Dermis blood vessel endothelial cell (primary cell): Measurements from ENCODE around the gene CHAF1A. TPM values are rescaled to one million over a fixed set of nuclear protein-coding genes. Genes with fewer than 3 reads are reported as not detected.

Experiments used
- DNase-seq: peaks from one replicate; pipeline ENCODE4 v3.0.0; 2010
- total RNA-seq: library from RNA; depleted of rRNA; stranded (reverse); fragments of >200 nt; gene quantifications from 2 replicates; pipeline ENCODE4 v1.2.3, GENCODE V29; 2014

The CHAF1A gene
- total RNA-seq, 1 donor from 2014 or later = 8.7 TPM

DNA sequence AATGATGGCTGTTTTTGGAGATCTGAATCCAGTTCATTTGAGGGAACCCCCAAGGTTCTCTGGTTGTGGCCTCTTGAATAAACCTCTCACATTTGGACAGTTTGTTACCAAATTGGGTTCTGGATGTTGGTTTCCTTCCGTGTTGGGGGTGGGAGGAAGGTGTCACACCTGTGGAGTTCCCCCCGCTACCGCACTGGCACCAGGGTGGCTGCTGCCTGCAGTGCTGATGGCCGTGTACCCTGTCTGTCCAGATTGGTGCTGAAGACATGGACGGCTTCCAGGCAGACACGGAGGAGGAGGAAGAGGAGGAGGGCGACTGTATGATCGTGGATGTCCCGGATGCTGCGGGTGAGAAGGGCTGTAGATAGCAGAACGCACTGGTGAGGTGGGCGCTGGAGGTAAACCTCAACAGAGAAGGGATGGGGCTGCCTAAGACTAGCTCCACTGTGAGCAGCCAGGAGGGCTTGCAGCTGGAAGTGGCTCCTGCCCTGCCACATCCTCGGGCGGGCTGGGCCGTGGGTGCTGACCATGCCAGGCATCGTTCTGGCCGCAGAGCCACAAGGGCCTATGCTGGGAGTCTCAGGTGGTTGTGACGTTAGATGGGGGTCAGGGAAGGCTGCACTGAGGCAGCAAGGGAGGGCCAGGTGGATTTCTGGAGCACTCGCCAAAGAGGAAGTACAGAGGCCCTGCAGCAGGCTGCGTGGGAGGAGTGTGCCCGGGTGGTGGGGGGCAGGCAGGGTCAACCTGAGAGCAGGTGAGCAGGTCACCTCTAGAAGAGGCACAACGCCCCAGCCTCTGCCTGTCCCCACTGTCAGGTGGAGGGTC is 39.8 kb downstream of the CHAF1A start:
- DNase-seq = no peak

DNA sequence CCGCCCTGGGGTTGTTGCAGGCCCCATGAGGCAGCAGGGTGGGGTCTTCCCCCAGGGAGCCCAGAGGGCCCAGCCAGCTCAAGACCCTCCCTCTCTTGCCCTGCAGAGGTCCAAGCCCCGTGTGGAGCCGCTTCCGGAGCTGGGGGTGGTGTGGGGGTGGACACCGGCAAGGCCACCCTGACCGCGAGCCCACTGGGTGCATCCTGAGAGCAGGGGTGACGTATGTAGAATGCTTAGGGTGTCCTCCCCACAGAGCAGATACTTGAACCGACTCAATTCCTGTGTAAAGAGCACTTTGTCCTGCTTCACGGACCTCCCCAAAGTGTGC is 40.3 kb downstream of the CHAF1A start:
- DNase-seq = no peak

DNA sequence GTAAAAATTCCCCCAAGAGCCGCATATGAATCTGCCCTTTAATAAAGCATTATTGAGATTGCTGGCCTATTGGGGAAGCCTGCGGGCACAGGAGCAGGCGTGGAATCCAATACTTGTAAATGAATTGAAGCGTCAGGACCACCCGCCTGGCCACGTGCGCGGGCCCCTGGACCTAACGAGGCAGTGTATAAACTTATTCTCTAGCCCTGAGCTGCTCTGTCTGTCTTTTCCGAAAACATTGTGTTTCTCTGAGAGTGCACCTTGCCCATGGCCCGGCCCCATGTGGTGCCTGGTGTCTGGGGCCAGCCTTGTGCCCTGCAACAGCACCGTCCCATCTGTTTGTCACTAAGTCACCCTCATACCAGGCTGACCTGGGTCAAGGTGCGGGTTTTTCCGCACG is 40.7 kb downstream of the CHAF1A start:
- DNase-seq = no peak

DNA sequence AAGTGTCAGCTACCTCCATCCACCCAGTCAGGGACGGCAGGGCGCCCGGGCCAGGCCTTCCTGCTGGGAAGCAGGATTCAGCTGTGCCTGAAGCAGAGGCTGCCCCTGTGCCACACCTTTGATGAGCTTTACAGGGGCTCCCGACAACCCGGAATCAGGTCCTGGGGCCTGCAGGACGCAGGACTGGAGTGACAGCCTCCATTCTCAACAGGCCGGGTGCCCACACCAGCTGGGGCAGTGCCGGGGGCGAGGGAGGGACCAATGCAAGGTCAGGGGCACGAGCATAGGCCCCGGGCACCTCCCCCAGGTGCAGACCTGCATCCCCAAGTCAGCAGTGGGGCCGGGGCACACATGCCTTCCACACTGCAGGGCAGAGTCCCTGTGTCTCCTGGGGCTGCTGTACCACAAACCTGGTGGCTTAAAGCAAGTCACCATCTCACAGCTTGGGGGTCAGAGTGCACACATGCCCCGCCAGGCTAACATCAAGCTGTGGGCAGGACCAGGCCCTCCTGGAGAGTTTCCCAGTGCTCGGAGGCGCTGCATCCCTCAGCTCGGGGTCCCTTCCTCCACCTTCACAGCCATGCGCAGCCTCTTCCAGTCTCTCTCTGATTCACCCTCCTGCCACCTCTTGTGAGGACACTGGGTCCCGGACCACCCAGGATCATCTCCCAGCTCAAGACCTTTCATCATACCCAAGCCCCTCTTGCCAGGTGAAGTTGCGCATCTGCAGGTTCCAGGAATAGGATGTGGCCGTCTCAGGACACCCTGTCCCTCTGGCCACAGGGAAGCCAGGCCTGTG is 41.7 kb downstream of the CHAF1A start:
- DNase-seq = no peak

DNA sequence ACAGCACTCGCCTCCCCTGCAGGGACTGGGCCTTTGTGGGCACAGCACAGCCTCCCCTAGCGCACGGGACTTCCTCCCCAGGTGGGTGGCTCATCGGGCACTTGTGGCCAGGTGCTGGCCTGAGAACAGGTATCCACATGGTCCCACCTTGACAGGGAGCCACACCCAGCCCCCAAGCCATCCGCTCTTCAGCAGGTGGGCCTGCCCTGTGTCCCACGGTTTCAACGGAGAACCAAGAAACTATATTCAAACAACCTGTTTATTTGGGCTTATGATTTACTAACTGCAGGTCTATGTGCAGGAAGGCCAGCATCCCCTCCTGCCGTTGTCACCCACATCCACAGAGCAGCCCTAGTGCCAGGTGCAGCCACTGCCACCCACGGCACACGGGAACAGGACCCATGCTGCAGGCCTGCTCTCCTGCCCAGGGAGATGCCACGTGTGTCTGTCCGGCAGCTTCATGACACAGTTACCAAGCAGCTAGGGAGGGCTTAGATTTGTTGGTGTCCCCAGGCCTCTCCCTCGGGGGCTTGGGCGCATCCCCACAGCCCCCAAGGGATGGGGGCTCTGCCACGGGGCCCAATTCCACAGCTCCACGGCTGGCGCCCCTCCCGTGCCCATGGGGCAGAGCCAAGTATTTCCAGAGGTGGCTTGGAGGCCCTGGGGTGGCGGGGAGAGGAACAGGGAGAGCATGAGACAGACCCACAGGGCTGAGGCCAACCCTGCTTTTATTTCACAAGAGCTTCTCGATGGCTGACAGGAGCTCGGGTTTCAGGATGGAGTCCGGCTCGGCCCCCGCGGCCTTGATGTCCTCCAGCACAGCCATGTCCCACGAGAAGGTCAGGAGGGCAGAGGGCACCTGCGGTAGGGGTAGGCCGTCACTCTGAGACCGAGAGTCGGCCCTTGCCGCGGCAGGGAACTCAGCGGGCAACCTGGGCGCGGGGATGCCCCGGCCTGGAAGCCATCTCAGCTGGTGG is 42.6 kb downstream of the CHAF1A start:
- DNase-seq = no peak

DNA sequence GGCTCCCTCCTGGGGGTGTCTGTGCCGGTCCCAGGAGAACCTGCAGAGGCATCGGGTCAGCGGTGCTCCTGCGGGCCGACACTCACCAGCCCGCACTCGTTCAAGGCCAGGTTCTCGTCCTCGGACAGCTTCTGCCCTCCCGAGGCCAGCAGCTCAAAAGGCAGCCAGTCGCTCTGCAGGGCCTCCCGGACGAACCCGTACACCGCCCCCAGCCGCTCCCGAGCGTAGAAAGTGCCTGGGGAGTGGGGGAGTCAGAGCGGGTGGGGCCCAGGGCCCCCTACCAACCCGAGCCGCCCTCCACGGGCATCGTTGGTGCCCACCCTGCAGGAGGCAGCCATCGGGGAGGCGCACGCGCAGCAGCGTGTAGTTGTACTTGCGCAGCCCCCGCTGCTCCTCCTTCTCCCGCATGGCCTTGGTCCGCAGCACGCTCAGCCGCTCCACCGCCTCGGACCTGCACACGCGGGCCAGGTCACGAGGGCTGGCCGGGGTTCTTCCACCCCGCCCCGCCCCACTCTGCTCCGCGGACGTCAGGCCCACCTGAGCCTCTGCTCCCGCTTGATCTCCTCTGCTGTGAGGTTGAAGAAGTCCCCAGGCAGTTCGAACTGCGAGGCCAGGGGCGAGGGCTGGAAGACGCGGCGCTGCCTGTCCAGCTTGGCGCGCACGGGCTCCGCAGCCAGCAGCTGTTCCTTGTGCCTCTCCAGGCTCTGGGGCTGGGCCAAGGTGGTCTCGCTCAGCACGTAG is 43.7 kb downstream of the CHAF1A start:
- no peak for DNase-seq

DNA sequence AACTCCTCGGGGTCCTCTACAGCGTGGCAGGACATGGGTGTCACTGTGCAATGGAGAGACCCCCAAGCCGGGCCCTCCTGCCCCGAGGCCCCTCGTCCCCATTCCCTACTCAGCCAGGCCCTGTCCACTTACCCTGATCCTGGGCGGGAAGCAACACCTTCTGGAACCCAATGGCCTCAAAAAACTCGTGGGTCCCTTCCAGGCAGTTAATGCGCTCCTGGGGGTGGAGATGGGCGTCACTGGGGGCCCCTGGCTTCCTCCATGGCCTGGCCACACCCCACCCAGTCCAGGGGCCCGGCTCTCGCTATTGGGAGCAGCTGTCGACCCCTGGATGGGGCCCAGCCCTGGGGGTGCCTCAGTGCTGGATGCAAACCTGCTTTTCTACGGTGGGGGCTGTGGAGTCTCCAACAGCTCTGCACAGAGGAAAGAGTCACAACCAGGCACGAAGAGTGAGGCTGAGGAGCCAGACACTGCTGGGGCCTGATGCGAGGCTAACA is 44.3 kb downstream of the CHAF1A start:
- no peak for DNase-seq

DNA sequence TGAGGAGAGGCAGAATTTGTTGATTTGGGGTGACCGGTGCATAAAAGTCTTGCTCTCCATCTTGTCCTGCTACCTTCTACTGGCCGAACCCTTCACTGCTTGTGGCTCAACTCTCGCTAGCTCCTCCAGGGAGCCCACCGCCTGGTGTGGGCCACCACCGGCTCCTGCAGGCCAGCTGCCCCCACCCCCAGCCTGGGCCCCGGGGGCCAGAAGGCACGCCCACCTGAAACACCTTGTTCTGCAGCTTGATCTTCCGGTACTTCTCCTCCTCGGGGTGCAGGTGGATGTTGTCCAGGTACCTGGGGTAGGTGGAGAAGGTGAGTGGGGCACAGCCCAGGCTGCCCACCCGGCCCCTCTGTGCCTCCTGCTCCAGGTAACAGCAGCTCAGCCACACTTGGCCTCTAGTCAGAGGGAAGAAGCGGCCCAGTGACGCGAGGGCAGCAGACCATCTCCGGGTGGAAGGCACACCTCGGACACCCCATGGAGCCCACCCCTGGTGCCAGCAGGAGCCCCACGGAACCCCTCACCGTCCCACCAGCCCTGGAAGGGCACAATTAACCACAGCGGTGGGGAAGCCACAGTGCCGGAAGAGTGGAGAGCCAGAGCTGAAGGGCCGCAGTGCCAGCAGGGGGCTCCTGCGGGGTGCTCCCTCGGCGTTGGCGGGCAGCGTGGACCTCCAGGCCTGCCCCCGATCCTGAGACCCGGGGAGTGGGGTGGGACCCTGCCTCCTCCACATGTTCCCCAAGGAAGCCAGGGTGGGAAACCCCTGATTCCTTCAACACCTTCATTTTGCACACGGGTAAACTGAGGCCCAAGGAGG is 45.1 kb downstream of the CHAF1A start:
- no peak for DNase-seq

DNA sequence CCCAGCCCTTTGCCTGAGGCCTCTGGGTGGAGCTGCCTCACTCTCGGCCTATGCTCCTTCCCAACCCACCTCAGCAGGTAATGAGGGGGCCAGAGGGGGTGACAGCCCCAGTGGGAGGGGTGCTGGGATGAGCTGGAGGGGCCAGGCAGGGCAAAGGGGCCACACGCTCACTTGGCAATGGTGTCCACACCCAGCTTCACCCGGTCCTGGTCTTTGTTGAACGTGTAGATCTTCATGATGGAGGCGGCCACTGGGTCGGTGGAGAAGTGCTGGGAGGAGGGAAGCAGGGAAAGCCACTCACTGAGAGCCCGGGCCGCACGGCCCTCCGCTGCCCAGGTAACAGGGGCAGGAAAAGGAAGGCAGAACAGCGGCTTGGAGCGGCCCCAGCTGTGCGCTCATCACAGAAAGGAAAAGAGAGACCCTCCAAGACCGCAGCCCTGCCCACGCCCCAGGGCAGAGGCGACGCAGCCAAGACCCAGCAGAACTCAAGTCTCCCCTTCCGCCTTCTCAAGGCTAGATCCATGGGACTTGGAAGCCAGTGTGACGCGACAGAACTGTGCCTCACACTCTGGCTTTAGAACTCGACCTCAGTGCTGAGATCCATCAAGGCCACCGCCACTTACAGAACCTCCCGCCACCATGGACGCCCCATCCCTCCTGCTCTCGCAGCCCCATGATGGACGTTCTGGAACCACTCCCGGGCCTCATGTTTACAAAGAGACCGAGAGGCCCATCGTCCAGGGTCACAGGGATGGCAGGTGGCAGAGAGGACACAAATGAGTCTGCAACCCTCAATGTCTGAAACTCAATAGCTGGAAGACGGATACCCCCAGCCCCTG is 45.9 kb downstream of the CHAF1A start:
- no peak for DNase-seq

DNA sequence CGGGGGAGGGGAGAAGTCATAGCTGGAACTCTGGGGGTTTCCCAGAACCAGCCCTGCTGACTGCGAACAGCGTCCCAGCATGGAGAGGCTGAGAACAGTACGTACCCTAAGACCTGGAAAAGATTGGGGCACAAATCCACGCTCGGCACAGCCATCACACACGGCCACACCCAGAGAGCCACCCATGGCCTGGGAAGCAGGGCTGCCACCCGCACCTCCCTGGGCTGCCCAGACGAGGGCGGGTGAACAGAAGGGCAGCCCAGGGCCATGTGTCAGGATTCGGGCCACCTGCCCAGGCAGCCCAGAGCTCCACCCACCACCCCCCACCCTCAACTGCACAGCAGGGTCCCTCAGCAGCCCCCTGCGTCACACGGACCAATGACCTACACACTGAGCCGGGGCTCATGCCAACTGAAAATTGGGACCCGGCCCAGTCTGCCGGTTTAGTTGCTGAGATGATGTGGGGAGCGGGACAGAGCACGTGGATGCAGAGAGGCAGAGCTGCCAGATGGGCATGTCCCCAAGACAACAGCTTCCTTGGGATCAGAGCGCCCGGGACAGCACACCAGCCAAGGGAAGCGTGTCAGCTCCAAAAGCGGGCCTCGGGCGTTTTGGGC is 46.7 kb downstream of the CHAF1A start:
- DNase-seq = no peak

DNA sequence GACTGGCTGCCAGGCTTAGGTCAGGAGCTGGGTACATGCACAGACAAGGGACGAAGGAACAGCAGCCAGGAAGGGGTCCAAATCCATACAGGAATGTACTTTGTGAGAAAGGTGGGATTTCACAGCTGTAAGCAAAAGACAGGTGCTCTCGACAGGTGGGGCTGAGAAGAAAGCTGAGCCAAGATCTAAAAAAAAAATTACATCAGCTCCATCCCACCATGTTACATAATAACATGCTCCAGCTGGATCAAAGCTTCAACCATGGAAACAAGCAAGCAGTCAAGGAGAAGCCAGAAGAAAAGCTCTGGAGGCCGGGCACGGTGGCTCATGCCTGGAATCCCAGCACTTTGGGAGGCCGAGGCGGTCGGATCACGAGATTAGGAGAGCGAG is 47.2 kb downstream of the CHAF1A start:
- no peak for DNase-seq

DNA sequence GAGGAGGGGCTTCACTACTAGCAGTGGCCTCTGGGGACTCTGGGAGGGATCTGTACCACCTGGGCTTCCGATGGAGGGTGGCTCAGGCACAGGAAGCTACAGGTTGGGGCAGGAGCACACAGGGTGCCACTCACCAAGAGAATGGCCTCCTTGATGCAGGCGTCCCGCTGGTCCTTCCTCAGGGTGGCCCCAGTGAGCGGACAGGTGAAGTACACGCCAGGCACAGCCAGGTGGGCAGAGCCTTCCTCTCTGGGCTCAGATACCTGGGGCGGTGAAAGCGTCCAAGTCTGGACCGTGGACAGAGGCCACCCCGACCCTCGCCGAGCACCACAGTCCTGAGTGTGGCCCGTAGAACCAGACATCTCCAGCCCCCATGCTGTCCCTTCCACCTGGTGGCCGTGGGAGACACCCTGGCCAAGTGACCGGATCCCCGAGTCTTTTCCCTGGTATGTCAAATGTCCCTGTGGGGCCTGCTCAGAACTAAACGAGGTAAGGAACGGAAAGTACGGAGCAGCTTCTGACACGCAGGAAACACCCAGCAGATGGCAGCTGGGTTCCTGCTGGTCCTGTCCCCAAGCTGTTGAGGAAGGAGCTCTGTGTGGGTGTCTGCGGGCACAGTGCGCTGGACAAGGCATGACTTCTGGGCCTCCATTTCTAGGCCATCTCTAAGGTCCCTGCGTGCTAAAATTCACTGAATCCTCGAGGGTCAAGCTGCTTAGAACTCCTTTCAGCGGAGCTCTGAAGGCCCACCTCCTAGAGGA is 50.0 kb downstream of the CHAF1A start:
- no peak for DNase-seq

DNA sequence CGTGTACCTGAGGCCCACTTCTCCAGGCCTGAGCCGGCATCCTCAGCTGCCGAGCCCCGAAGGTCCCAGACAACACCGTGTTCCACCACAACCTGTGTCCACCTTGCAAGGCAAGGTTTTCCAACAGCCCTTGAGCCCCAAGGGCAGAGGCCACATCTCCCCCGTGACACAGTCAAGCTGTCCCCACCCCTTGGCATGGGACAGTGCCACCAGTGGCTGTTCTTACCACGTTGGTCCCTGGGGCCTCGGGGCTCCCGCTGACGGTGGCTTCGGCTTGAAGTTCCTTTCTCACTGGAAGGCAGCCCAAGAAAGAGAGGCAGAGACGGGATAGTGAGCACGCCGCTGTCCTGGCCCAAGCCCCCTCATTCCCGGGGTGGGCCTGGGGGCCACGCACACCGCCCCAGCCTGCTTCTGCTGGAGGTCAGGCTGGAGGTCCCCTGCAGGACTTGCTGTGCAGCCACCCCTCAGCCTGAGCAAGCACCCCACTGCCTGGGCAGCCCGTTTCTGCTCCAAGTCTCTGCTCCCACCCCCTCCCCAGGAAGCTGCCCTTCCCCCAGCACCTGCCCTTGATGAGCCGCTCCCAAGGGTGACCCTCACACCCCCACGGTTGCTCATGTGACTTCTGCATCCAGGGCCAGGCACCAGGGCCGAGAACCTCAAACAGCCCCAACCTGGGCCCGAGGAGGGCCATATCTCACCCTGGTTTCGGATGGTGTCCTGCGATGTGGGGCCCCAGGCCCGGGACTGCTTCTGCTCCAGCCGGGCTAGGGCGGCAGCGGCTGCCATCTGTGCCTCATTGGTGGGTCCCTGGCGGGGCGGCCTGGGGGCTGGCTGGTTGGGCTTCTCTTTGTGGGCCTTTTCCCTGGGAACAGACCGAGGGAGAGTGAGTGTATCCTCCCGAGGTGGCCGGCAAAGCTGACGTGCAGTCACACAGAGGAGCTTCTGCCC is 51.1 kb downstream of the CHAF1A start:
- no peak for DNase-seq

DNA sequence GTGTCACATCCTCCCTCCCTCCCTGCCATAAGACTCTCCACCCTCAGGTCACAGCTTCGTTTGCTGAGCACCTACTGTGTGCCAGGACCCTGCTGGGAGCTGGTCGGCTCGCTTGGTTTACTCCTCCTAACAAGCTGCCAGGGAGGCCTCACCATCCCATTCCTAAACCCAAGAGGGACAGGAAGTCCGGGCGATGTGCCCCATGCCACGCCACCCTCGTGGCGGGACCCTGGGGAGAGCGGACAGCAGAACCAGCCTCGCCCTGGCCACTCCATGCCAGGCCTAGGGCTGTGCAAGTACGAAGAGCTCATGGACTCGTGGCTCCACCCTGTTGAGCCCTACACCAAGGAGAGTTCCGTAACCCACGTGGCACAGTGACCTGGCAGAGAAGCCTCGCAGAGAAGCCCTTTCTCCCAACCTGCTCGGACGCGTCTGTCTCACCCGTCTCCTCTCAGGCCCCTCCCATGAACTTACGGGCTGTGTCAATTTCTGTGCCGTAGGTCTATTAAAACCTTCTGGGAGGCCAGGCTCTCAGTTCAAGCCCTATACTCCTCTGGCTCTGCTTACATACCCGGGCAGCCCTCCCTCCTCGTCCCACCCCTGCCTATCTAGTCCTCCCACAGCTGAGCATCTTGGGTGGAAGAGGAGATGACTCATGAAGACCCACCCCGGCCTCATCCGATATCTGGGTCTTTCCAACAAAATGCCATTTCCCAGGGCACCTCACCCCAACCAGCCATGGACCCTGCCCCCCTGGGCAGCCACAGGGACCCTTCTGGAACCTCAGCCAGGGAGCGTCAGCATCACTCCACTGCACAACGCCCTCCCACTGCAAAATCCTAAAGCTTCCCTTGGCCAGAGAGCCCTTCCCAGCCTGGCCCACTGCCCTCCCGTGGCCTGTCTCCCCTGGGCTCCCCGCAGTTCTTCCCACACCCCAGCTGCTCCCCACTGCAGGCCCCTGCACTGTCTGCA is 52.6 kb downstream of the CHAF1A start:
- DNase-seq = no peak

DNA sequence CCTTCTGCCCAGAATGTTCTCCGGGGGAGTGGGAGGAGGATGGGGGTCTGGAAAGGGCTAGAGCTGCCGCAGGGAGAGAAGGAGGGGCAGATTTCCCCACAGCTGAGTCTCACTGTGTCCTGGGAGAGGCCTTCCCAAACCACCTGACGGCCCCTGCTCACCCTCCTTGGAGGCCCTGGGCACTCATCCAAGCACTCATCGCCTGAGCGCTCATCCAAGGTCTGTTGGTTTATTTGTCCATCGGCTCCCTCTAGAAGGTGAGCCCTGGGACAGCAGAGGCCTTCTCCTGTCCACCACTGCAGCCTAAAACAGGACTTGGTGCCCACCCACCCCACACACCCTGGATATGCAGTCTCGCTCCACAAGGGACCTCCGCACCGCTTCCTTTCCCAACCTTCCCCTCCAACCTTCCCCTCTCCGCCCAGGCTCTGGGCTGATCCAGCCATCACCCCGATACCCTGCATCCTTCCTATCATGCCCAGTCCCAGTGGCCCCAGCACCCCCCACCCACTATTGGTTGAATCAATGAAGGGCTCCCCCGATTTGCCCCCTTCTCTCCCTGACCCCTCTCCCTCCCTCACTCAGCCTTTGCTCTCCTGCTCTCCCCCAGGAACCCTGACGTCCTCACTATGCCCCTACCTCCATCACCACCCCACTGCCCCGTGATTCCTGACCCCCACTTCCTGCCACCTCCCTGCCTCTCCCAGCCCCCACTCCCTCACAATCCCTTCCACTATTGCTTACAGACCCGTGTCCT is 53.5 kb downstream of the CHAF1A start:
- peak; percentile 15 for DNase-seq

DNA sequence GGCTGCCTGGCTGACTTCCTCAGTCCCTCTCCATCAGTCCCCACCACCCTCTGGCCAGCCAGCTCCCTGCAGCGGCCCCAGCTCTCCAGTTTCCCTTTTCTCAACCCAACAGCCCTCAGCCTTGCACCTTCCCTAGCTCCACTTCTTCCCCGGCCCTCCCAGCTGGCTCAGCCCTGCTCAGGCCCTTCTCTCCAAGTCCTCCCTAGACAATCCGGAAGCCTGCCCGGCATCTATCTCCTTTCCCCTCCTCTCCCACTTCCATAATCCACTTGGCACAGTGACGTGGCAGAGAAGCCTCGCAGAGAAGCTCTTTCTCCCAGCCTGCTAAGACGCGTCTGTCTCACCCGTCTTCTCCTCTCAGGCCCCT is 54.0 kb downstream of the CHAF1A start:
- peak; percentile 61 for DNase-seq
